Stimulated activated CD4-positive, alpha-beta T cell treated with anti-CD3 and anti-CD28 coated beads, Interleukin-4, amount 100 ng/mL, for 24 hours (primary cell): ENCODE measurements around the gene DNAJC13.
A peak's percentile ranks its signal among the peaks of the same experiment; 100 is the strongest.
"Not testable (repeated sequence)": the region's sequence is repeated elsewhere in the genome, so short reads cannot be mapped to it uniquely, and the experiment has no call there.

Experiments
- DNase-seq: peaks from one replicate; pipeline ENCODE4 v3.0.0-alpha.2; 2020

The DNAJC13 gene

GRCh38 chr3:132416807-132417694 lies at the start of gene DNAJC13:
TSS of gene DNAJC13 (plus strand) at chr3:132417502. CDS start at chr3:132434551, 17,049 bp downstream.
- DNase-seq = peak; percentile 93

- DNase-seq = no peak
Measured at GRCh38 chr3:132368515-132368914, 48.8 kb upstream of the DNAJC13 start.

GRCh38 chr3:132368962-132369361 lies 48.3 kb upstream of the DNAJC13 start:
- DNase-seq = no peak

GRCh38 chr3:132376945-132377354 lies 40.4 kb upstream of the DNAJC13 start:
- not testable (repeated sequence) for DNase-seq

GRCh38 chr3:132378048-132378762 lies 39.1 kb upstream of the DNAJC13 start:
- DNase-seq = no peak

- DNase-seq = no peak
Measured at GRCh38 chr3:132378846-132379245, 38.5 kb upstream of the DNAJC13 start.

GRCh38 chr3:132380920-132381319 lies 36.4 kb upstream of the DNAJC13 start:
- DNase-seq = no peak

- DNase-seq = no peak
Measured at GRCh38 chr3:132381348-132381944, 35.9 kb upstream of the DNAJC13 start.

- DNase-seq = no peak
Measured at GRCh38 chr3:132382267-132382666, 35.0 kb upstream of the DNAJC13 start.

- DNase-seq = no peak
Measured at GRCh38 chr3:132382688-132383194, 34.6 kb upstream of the DNAJC13 start.

GRCh38 chr3:132386259-132386658 lies 31.0 kb upstream of the DNAJC13 start:
- DNase-seq = no peak

GRCh38 chr3:132392675-132393074 lies 24.6 kb upstream of the DNAJC13 start:
- DNase-seq = not testable (repeated sequence)

- DNase-seq = no peak
Measured at GRCh38 chr3:132394320-132394719, 23.0 kb upstream of the DNAJC13 start.

GRCh38 chr3:132395126-132395525 lies 22.2 kb upstream of the DNAJC13 start:
- DNase-seq = no peak

- DNase-seq = no peak
Measured at GRCh38 chr3:132396255-132396654, 21.0 kb upstream of the DNAJC13 start.

GRCh38 chr3:132396776-132397175 lies 20.5 kb upstream of the DNAJC13 start:
- DNase-seq = not testable (repeated sequence)

- peak; percentile 21 for DNase-seq
Measured at GRCh38 chr3:132399054-132399929, 18.0 kb upstream of the DNAJC13 start.

- no peak for DNase-seq
Measured at GRCh38 chr3:132401255-132401654, 16.0 kb upstream of the DNAJC13 start.

GRCh38 chr3:132404276-132404675 lies 13.0 kb upstream of the DNAJC13 start:
- no peak for DNase-seq

GRCh38 chr3:132405188-132405587 lies 12.1 kb upstream of the DNAJC13 start:
- DNase-seq = no peak

- no peak for DNase-seq
Measured at GRCh38 chr3:132405609-132406299, 11.5 kb upstream of the DNAJC13 start.

- no peak for DNase-seq
Measured at GRCh38 chr3:132406587-132406986, 10.7 kb upstream of the DNAJC13 start.
